AG04449 (cell line): Measurements from ENCODE around the gene ALPI.
"Not testable (repeated sequence)": the region's sequence is repeated elsewhere in the genome, so short reads cannot be mapped to it uniquely, and the experiment has no call there.

Experiments
- CTCF ChIA-PET: fragments of 350-600 bp; formaldehyde crosslinking; extraction: SDS; loops from one replicate; lab custom pipeline; 2021; ENCODE audit warnings: antibody characterized with exemption; lab: Yijun Ruan, JAX
- POLR2A ChIA-PET: fragments of 400-600, 350-600 bp; formaldehyde crosslinking; extraction: SDS; loops from one replicate; lab custom pipeline; 2020; ENCODE audit warnings: antibody characterized with exemption, inconsistent platforms; lab: Yijun Ruan, JAX
- DNase-seq: peaks from one replicate; pipeline ENCODE4 v3.0.0-alpha.2; 2010; ENCODE audit warnings: low read depth, low spot score
- H3K4me3 ChIP-seq: 2 replicates; pipeline ENCODE4 v1.5.1; 2011; ENCODE audit warnings: low read depth, mild to moderate bottlenecking, control low read depth, low read length
- TF ChIP-seq, protein P1 (sequence below): IDR thresholded peaks from one replicate; pipeline ENCODE4 v1.5.1; 2011; ENCODE audit warnings: mild to moderate bottlenecking, moderate library complexity, low read length, control low read depth, inconsistent platforms; ENCODE audit not compliant: insufficient read depth; ENCODE audit errors: missing control alignments

Gene ALPI

DNA sequence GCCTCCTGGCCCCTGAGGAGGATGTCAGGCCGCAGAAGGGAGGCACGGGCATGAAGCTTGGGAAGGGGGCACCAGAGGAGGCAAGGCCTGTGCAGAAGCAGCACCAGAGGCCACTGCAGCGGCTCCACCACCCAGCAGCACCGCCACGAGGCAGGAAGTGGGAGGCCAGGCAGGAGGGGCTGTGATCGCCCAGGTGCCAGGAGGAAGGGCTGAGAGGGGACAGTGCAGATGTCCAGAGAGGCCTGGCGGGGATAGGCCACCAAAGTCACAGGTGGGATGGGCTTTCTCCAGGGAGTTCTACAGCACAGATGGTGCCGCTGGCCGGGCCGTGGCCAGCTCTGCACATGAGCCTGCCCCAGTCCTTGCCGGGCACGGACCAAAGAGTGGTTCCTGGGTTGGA lies 6.0 kb upstream of the ALPI start:
- CTCF ChIA-PET = no interaction called here
- POLR2A ChIA-PET = no interaction called here
- no peak for DNase-seq
- TF ChIP-seq, protein P1, sequence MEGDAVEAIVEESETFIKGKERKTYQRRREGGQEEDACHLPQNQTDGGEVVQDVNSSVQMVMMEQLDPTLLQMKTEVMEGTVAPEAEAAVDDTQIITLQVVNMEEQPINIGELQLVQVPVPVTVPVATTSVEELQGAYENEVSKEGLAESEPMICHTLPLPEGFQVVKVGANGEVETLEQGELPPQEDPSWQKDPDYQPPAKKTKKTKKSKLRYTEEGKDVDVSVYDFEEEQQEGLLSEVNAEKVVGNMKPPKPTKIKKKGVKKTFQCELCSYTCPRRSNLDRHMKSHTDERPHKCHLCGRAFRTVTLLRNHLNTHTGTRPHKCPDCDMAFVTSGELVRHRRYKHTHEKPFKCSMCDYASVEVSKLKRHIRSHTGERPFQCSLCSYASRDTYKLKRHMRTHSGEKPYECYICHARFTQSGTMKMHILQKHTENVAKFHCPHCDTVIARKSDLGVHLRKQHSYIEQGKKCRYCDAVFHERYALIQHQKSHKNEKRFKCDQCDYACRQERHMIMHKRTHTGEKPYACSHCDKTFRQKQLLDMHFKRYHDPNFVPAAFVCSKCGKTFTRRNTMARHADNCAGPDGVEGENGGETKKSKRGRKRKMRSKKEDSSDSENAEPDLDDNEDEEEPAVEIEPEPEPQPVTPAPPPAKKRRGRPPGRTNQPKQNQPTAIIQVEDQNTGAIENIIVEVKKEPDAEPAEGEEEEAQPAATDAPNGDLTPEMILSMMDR = no peak
- H3K4me3 ChIP-seq = no peak overlapping the region

DNA sequence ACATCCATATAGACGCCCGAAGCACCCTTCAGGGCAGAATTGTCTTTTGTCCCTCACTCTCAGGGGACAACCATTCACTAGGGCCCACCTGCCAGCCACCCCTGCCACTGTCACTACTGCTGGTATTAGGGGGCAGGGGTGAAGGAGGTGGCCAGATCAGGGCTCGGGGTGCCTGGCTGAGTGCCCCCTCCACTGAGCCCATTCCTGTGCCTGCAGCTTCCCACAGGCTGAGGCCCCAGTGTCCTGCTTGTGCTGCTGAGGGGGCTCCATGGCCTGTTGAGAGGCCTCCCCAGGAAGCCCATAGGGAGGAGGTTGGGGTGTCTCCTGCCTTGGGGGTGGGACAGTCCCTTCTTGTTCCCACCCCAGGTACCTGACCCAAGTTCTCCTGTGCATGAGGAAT lies 4.3 kb upstream of the ALPI start:
- H3K4me3 ChIP-seq, DNase-seq, POLR2A ChIA-PET: not testable (repeated sequence)
- CTCF ChIA-PET = interaction anchor here (1.2 kb wide), 1 partner anchor 12 kb away, joined by 4 read pairs; no protein-coding TSS in a partner anchor

DNA sequence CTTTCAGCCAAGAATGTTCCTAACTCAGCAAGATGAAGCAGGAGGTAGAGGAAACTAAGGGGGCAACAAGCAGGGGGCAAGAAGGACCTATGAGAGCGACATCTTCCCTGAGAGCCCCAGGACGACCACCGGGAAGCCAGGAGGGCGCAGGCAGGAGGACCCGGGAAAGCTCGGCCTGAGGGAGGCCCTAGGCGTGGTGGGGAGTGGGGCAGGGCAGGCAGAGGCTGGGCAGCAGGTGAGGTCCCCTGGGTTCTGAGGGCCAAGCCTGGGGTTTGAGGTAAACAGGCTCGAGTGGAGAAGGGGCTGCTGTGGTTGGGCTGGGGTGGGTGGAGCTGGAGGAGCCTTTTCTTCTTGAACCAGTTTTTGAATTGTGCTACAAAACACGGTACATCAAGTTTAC lies 1.3 kb upstream of the ALPI start:
- no peak overlapping the region for H3K4me3 ChIP-seq
- CTCF ChIA-PET = interaction anchor here (1.6 to 2.7 kb wide), 2 partner anchors 14 to 15 kb away, joined by 5 to 6 read pairs; no protein-coding TSS in a partner anchor
- no peak for DNase-seq
- POLR2A ChIA-PET = no interaction called here
- TF ChIP-seq, protein P1 = no peak

DNA sequence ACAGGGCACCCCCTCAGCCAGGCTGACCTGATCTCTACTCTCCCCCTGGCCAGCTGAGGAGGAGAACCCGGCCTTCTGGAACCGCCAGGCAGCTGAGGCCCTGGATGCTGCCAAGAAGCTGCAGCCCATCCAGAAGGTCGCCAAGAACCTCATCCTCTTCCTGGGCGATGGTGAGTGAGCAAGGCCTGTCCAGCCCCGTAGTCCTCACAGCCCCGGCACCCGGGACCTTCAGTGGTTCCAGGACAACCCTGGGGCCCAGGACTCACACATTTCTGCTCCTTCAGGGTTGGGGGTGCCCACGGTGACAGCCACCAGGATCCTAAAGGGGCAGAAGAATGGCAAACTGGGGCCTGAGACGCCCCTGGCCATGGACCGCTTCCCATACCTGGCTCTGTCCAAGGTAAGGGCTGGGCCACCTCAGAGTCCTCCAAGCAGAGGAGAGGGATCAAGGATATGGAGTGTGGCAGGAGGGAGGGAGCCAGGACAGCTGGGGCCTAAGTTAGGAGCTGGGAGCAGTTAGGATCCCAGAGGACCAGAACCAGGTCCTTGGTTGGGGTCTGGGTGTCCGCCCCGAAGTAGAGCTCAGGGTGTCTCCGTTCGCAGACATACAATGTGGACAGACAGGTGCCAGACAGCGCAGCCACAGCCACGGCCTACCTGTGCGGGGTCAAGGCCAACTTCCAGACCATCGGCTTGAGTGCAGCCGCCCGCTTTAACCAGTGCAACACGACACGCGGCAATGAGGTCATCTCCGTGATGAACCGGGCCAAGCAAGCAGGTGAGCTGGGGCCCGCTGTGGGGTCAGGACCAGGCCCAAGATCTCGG lies 555 bp downstream of the ALPI start:
- POLR2A ChIA-PET = no interaction called here
- TF ChIP-seq, protein P1 = no peak
- DNase-seq = no peak
- H3K4me3 ChIP-seq = no peak overlapping the region
- CTCF ChIA-PET = no interaction called here

DNA sequence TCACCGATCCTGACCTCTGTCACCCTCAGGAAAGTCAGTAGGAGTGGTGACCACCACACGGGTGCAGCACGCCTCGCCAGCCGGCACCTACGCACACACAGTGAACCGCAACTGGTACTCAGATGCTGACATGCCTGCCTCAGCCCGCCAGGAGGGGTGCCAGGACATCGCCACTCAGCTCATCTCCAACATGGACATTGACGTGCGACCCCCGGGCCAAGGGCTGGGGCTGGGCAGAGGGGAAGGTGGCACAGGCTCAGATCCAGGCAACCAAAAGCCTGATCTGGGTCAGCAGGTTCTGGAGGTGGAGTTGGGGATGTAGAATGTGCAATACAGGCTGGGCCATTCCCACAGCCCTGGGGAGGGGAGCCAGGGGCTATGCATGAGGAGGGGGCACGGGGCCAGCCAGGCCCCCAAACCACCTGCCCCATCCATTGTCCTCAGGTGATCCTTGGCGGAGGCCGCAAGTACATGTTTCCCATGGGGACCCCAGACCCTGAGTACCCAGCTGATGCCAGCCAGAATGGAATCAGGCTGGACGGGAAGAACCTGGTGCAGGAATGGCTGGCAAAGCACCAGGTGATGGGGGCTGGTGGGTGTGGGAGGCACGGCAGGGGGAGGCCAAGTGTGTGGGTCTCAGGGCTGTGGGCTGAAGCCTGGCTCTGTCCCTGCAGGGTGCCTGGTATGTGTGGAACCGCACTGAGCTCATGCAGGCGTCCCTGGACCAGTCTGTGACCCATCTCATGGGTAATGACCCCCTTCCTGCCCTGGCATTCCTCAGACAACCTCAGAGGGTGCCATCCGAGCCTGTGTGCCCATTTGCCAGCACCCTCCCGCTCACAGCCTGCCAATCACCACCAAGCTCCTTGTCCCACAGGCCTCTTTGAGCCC lies 1.4 kb downstream of the ALPI start:
- ChIA-PET POLR2A (no interaction called here), CTCF (interaction anchor here (1.3 to 1.6 kb wide), 2 partner anchors 10 to 13 kb away, joined by 3 to 6 read pairs; no protein-coding TSS in a partner anchor)
- TF ChIP-seq, protein P1 = no peak
- no peak for DNase-seq
- H3K4me3 ChIP-seq = no peak overlapping the region

DNA sequence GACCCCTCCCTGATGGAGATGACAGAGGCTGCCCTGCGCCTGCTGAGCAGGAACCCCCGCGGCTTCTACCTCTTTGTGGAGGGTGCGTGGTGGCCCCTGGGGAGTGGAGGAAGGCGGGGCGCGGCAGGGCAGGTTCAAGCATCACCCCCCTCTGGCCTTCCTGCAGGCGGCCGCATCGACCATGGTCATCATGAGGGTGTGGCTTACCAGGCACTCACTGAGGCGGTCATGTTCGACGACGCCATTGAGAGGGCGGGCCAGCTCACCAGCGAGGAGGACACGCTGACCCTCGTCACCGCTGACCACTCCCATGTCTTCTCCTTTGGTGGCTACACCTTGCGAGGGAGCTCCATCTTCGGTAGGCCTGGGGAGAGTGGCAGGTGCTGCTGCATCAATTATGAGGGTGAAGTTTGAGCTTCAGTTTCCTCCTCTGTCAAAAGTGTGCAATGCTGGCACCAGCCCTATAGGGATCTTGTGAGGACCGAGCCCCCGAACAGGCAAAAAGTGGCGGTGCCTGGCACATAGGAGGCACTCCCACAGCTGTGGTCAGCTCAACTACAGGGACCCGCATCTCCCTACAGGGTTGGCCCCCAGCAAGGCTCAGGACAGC lies 2.2 kb downstream of the ALPI start:
- no peak for DNase-seq
- TF ChIP-seq, protein P1 = no peak
- ChIA-PET POLR2A (no interaction called here), CTCF (interaction anchor here (1.3 to 1.6 kb wide), 2 partner anchors 11 to 14 kb away, joined by 3 to 6 read pairs; no protein-coding TSS in a partner anchor)
- no peak overlapping the region for H3K4me3 ChIP-seq
